ENCODE results near the gene NKX2-2. TPM values are rescaled to one million over a fixed set of nuclear protein-coding genes. Genes with fewer than 3 reads are reported as not detected.
"Not testable (repeated sequence)": the region's sequence is repeated elsewhere in the genome, so short reads cannot be mapped to it uniquely, and the experiment has no call there.

Gene NKX2-2
- total RNA-seq, 1 donor from 2014 or later: not detected

- DNase-seq (ENCODE audit: low spot score): no peak
Observed at GRCh38 chr20:21509079-21509596, 4.7 kb downstream of the NKX2-2 start.

- DNase-seq (ENCODE audit: low spot score): no peak
Observed at GRCh38 chr20:21508230-21509078, 5.4 kb downstream of the NKX2-2 start.

GRCh38 chr20:21507400-21508229, 6.2 kb downstream of the NKX2-2 start:
- DNase-seq (ENCODE audit: low spot score): no peak

- no peak for DNase-seq (ENCODE audit: low spot score)
Observed at GRCh38 chr20:21505810-21506530, 7.9 kb downstream of the NKX2-2 start.

GRCh38 chr20:21505161-21505809, 8.6 kb downstream of the NKX2-2 start:
- DNase-seq (ENCODE audit: low spot score): no peak

- no peak for DNase-seq (ENCODE audit: low spot score)
Observed at GRCh38 chr20:21504323-21504722, 9.5 kb downstream of the NKX2-2 start.

GRCh38 chr20:21503345-21503744, 10.5 kb downstream of the NKX2-2 start:
- DNase-seq (ENCODE audit: low spot score): no peak

GRCh38 chr20:21501184-21501583, 12.7 kb downstream of the NKX2-2 start:
- DNase-seq (ENCODE audit: low spot score): no peak

GRCh38 chr20:21500599-21500998, 13.3 kb downstream of the NKX2-2 start:
- no peak for DNase-seq (ENCODE audit: low spot score)

- no peak for DNase-seq (ENCODE audit: low spot score)
Observed at GRCh38 chr20:21499641-21500040, 14.2 kb downstream of the NKX2-2 start.

GRCh38 chr20:21498635-21499034, 15.2 kb downstream of the NKX2-2 start:
- no peak for DNase-seq (ENCODE audit: low spot score)

- no peak for DNase-seq (ENCODE audit: low spot score)
Observed at GRCh38 chr20:21498195-21498594, 15.7 kb downstream of the NKX2-2 start.

GRCh38 chr20:21496452-21496851, 17.4 kb downstream of the NKX2-2 start:
- DNase-seq (ENCODE audit: low spot score): no peak

GRCh38 chr20:21493049-21493448, 20.8 kb downstream of the NKX2-2 start:
- no peak for DNase-seq (ENCODE audit: low spot score)

- no peak for DNase-seq (ENCODE audit: low spot score)
Observed at GRCh38 chr20:21490105-21490504, 23.8 kb downstream of the NKX2-2 start.

GRCh38 chr20:21480144-21480543, 33.7 kb downstream of the NKX2-2 start:
- DNase-seq (ENCODE audit: low spot score): not testable (repeated sequence)

GRCh38 chr20:21465799-21466198, 48.1 kb downstream of the NKX2-2 start:
- DNase-seq (ENCODE audit: low spot score): no peak

GRCh38 chr20:21464916-21465315, 48.9 kb downstream of the NKX2-2 start:
- DNase-seq (ENCODE audit: low spot score): no peak
